UCSD-AML1 (cell line): ENCODE data around the gene RBPJ.
A peak's percentile ranks its signal among the peaks of the same experiment; 100 is the strongest.

ENCODE experiments used
- DNase-seq: peaks from one replicate; lab custom pipeline; 2025; ENCODE audit not compliant: unreplicated experiment; lab: John Stamatoyannopoulos, UW

The RBPJ gene

GRCh38 chr4:26454961-26455360, 134.1 kb downstream of the RBPJ start:
- DNase-seq: no peak

- no peak for DNase-seq
These were observed 134.8 kb downstream of the RBPJ start for GRCh38 chr4:26455571-26455970.

GRCh38 chr4:26457412-26457811, 136.6 kb downstream of the RBPJ start:
- DNase-seq: no peak

GRCh38 chr4:26458157-26458561, 137.3 kb downstream of the RBPJ start:
- DNase-seq: peak; percentile 60

- no peak for DNase-seq
These were observed 138.4 kb downstream of the RBPJ start for GRCh38 chr4:26459054-26459755.

GRCh38 chr4:26459756-26460530, 139.1 kb downstream of the RBPJ start:
- DNase-seq: no peak

- no peak for DNase-seq
These were observed 142.1 kb downstream of the RBPJ start for GRCh38 chr4:26462874-26463273.

GRCh38 chr4:26463386-26463785, 142.6 kb downstream of the RBPJ start:
- DNase-seq: no peak

- no peak for DNase-seq
These were observed 143.7 kb downstream of the RBPJ start for GRCh38 chr4:26464420-26465095.

GRCh38 chr4:26466578-26467270, 145.9 kb downstream of the RBPJ start:
- DNase-seq: no peak

- no peak for DNase-seq
These were observed 146.9 kb downstream of the RBPJ start for GRCh38 chr4:26467724-26468123.

GRCh38 chr4:26468283-26468949, 147.6 kb downstream of the RBPJ start:
- DNase-seq: no peak

GRCh38 chr4:26468977-26469376, 148.2 kb downstream of the RBPJ start:
- no peak for DNase-seq

GRCh38 chr4:26471890-26472289, 151.1 kb downstream of the RBPJ start:
- DNase-seq: no peak

GRCh38 chr4:26473893-26474292, 153.1 kb downstream of the RBPJ start:
- no peak for DNase-seq

- no peak for DNase-seq
These were observed 153.7 kb downstream of the RBPJ start for GRCh38 chr4:26474551-26474950.

GRCh38 chr4:26475716-26476115, 154.9 kb downstream of the RBPJ start:
- no peak for DNase-seq

GRCh38 chr4:26476545-26476944, 155.7 kb downstream of the RBPJ start:
- no peak for DNase-seq

- DNase-seq: no peak
These were observed 157.5 kb downstream of the RBPJ start for GRCh38 chr4:26478330-26478729.

- DNase-seq: no peak
These were observed 162.0 kb downstream of the RBPJ start for GRCh38 chr4:26482508-26483462.
